Left lung (tissue), 10 donors: ENCODE measurements around the gene EI24. TPM values are rescaled to one million over a fixed set of nuclear protein-coding genes. Genes with fewer than 3 reads are reported as not detected.
"Not testable (repeated sequence)": the region's sequence is repeated elsewhere in the genome, so short reads cannot be mapped to it uniquely, and the experiment has no call there.

Experiments used
- ATAC-seq: fragments of 200-7000 bp; cut with Tn5 transposase; one replicate; pipeline ENCODE4 v1.9.1; 2020; ENCODE audit warnings: moderate library complexity
- DNase-seq, 4 donors: peaks; one replicate each; pipeline ENCODE4 v3.0.0-alpha.2; 2013 to 2020
- H3K27ac ChIP-seq, 2 donors: fragments of 200-600 bp; sonication (generic) in 1 of 2; one replicate each; pipeline versions ENCODE4 v1.5.0 to v1.8.0; 2020 to 2021
- H3K27me3 ChIP-seq, 2 donors: fragments of 200-600 bp; sonication (generic) in 1 of 2; one replicate each; pipeline versions ENCODE4 v1.5.0 to v1.8.0; 2020 to 2021
- H3K36me3 ChIP-seq, 2 donors: fragments of 200-600 bp; sonication (generic) in 1 of 2; one replicate each; pipeline versions ENCODE4 v1.5.0 to v1.8.0; 2020 to 2021
- H3K4me1 ChIP-seq, 2 donors: fragments of 200-600 bp; one replicate each; pipeline ENCODE4 v1.8.0; 2021
- H3K4me3 ChIP-seq, 2 donors: fragments of 200-600 bp; sonication (generic) in 1 of 2; one replicate each; pipeline versions ENCODE4 v1.5.0 to v1.8.0; 2020 to 2021; ENCODE audit warnings: mild to moderate bottlenecking in 1 of 2
- H3K9me3 ChIP-seq, 2 donors: fragments of 200-600 bp; sonication (generic) in 1 of 2; one replicate each; pipeline versions ENCODE4 v1.5.0 to v1.8.0; 2020 to 2021
- intact Hi-C, 2 donors: fragments of 100-400 bp; cut with DNase I; formaldehyde crosslinking; loops; one replicate each; pipeline versions ENCODE4 v1.11.2 to v1.14.2; 2022
- polyA plus RNA-seq, 6 donors: library from polyadenylated mRNA; unstranded; fragments of 120-200 nt; gene quantifications; one replicate each; pipeline ENCODE4 v1.2.1, GENCODE V29; 2013; ENCODE audit not compliant: insufficient read length in 6 of 6
- total RNA-seq, 2 donors: library from RNA; stranded (reverse); fragmentation: NEBNext Ultra II Directional; extraction: Animal tissue kit (Norgen Biotek cat#: 25700); gene quantifications; one replicate each; pipeline ENCODE4 v1.2.1, GENCODE V29; 2021
- TF ChIP-seq, protein P1 (sequence below), 2 donors: fragments of 200-600 bp; sonication (generic) in 1 of 2; IDR thresholded peaks; one replicate each; pipeline versions ENCODE4 v1.5.0 to v1.8.0; 2021; ENCODE audit warnings: antibody characterized with exemption in 2 of 2
- donor health status: DM: no; HTN: yes; CAD: no.
- donor health status: DM: no; HTN: no; CAD: no.

The EI24 gene
- total and polyA plus RNA-seq, 8 donors, result 89.0 to 119 (median 106) TPM

DNA sequence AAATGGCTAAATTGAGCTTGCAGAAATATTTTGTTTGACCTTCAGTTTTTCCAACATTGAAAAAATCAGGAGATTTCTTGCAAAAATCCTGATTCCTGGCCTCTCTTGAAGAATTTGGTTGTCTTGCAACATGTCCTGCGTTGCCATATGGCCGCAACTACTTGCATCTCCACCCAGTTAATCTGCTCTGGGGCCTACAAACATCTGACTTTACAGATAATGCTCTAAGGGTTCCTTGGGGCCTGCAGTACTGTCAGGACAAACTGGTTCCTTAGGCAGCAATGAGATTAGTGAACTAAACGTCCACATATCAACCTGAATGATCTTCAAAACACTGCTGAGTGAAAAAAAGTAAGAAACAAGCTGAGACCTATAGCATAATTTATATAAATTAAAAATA lies 36.6 kb upstream of the EI24 start:
- no peaks in the 10 kb centered on the region for H3K4me1 ChIP-seq
- H3K9me3 ChIP-seq, result no peaks in the 10 kb centered on the region
- H3K27me3 ChIP-seq, result no peaks in the 10 kb centered on the region
- TF ChIP-seq, protein P1, sequence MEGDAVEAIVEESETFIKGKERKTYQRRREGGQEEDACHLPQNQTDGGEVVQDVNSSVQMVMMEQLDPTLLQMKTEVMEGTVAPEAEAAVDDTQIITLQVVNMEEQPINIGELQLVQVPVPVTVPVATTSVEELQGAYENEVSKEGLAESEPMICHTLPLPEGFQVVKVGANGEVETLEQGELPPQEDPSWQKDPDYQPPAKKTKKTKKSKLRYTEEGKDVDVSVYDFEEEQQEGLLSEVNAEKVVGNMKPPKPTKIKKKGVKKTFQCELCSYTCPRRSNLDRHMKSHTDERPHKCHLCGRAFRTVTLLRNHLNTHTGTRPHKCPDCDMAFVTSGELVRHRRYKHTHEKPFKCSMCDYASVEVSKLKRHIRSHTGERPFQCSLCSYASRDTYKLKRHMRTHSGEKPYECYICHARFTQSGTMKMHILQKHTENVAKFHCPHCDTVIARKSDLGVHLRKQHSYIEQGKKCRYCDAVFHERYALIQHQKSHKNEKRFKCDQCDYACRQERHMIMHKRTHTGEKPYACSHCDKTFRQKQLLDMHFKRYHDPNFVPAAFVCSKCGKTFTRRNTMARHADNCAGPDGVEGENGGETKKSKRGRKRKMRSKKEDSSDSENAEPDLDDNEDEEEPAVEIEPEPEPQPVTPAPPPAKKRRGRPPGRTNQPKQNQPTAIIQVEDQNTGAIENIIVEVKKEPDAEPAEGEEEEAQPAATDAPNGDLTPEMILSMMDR (IDR thresholded peaks at IDR 0.05), result no peak
- ATAC-seq (no peak), DNase-seq (no peak)
- H3K36me3 ChIP-seq, result no peaks in the 10 kb centered on the region
- H3K4me3 ChIP-seq, result no peak overlapping the region
- H3K27ac ChIP-seq, result no peak overlapping the region
- intact Hi-C loops, result no loop called here

DNA sequence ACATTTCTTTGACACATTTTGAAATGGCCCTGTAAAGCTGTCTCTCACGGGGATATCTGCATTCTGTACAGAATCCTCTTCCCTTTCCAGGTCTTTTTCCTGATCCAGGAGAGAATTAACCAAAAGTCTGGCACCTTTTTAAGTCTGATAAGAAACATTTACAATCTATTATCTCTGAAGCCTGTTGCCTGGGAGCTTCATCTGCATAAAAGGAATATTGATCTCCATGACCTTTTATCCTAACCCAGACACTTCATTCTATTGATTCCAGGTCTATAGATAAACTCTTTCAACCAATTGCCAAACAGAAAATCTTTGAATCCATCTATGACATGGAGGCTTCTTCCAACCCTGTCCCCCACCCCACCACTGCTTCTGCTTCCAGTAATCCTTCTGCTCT lies 33.7 kb upstream of the EI24 start:
- ATAC-seq, result no peak
- H3K4me1 ChIP-seq, result no peaks in the 10 kb centered on the region
- no peak for DNase-seq
- no peak overlapping the region for H3K4me3 ChIP-seq
- no peaks in the 10 kb centered on the region for H3K9me3 ChIP-seq
- no peak overlapping the region for H3K27ac ChIP-seq
- intact Hi-C loops, result no loop called here
- TF ChIP-seq, protein P1 (IDR thresholded peaks at IDR 0.05), result no peak
- H3K36me3 ChIP-seq, result no peaks in the 10 kb centered on the region
- H3K27me3 ChIP-seq, result no peaks in the 10 kb centered on the region

DNA sequence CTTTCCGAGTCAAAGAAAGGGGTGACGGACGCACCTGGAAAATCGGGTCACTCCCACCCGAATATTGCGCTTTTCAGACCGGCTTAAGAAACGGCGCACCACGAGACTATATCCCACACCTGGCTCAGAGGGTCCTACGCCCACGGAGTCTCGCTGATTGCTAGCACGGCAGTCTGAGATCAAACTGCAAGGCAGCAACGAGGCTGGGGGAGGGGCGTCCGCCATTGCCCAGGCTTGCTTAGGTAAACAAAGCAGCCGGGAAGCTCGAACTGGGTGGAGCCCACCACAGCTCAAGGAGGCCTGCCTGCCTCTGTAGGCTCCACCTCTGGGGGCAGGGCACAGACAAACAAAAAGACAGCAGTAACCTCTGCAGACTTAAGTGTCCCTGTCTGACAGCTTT lies 32.4 kb upstream of the EI24 start:
- DNase-seq, H3K27me3 ChIP-seq, intact Hi-C loops, H3K4me3 ChIP-seq, H3K27ac ChIP-seq, H3K36me3 ChIP-seq, H3K4me1 ChIP-seq, ATAC-seq, H3K9me3 ChIP-seq: not testable (repeated sequence)

DNA sequence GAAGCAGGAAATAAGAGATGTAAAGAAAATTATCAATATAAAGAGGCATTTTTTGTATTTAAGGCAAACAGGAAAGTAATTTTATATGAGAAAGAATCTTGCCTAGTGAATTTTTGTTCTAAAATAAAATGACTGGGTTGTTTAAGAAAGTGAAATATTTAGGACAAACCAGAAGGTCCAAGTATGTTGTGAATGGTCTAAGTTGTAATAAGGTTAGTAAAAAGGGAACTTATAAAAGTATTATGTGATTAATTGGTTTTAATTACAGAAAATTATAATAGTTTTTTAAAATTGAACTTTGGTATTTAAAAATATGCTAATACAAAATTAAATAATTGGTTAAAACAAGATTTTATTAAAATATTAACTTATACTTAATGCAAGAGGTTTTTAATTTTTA lies 26.6 kb upstream of the EI24 start:
- ATAC-seq (no peak), DNase-seq (no peak)
- H3K9me3 ChIP-seq, result peaks cover 0 to 23% of the 10 kb centered on the region in 2 donors
- H3K27ac ChIP-seq, result no peak overlapping the region
- no peaks in the 10 kb centered on the region for H3K4me1 ChIP-seq
- H3K4me3 ChIP-seq, result no peak overlapping the region
- no peaks in the 10 kb centered on the region for H3K27me3 ChIP-seq
- TF ChIP-seq, protein P1 (IDR thresholded peaks at IDR 0.05), result no peak
- H3K36me3 ChIP-seq, result no peaks in the 10 kb centered on the region
- intact Hi-C loops, result no loop called here

DNA sequence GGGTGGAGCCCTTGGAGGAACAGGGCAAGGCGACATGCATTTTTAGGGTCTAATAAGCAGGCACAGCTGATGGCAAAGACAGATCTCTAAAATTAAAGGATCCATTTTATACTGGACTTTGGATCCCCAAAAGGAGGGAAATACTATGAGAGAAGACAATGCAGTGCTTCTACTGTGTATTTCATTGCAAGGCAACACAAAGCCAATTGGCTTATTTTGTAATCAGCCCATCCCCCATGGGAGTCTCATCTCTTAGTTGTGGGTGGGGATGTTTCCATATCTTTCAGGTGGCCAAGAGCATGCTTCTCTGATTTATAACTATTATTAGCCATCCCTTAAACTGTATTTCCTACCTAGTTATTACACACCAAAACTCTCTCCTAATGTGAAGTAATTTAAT lies 18.5 kb upstream of the EI24 start:
- intact Hi-C loops, result no loop called here

More for the DNA sequence above, 18.5 kb upstream of the EI24 start:
- ATAC-seq (no peak), DNase-seq (no peak)
- Histone ChIP-seq H3K27ac (no peak overlapping the region), H3K4me3 (no peak overlapping the region), H3K4me1 (no peaks in the 10 kb centered on the region), H3K36me3 (no peaks in the 10 kb centered on the region), H3K27me3 (no peaks in the 10 kb centered on the region), H3K9me3 (peaks cover 0 to 42% of the 10 kb centered on the region in 2 donors)
- TF ChIP-seq, protein P1 (IDR thresholded peaks at IDR 0.05), result no peak
